Prostate gland (tissue), 2 donors: ENCODE measurements around the gene STX7. TPM values are rescaled to one million over a fixed set of nuclear protein-coding genes. Genes with fewer than 3 reads are reported as not detected.
"Not testable (repeated sequence)": the region's sequence is repeated elsewhere in the genome, so short reads cannot be mapped to it uniquely, and the experiment has no call there.

ENCODE experiments used
- DNase-seq: peaks from one replicate; pipeline ENCODE4 v3.0.0-alpha.2; 2019; ENCODE audit warnings: low spot score
- H3K27ac ChIP-seq, 2 donors: fragments of 200-600 bp; sonication (generic); 2 replicates each; pipeline ENCODE4 v1.5.1; 2017 to 2019
- H3K27me3 ChIP-seq: fragments of 200-600 bp; sonication (generic); replicated peaks from 2 replicates; pipeline ENCODE4 v1.5.1; 2019; ENCODE audit not compliant: insufficient read depth
- H3K36me3 ChIP-seq, 2 donors: fragments of 200-600 bp; sonication (generic); 1 replicate in 1 of 2; 2 replicates in 1 of 2; pipeline versions ENCODE4 v1.5.1 to v1.8.1; 2017 to 2019
- H3K4me1 ChIP-seq: fragments of 200-600 bp; sonication (generic); replicated peaks from 2 replicates; pipeline ENCODE4 v1.5.1; 2019
- H3K4me3 ChIP-seq, 2 donors: fragments of 200-600 bp; sonication (generic); 2 replicates each; pipeline ENCODE4 v1.5.1; 2017 to 2019
- H3K9me3 ChIP-seq: fragments of 200-600 bp; sonication (generic); 2 replicates; pipeline ENCODE4 v1.5.1; 2017
- CTCF ChIP-seq, 4 experiments: fragments of 200-600 bp in 2 of 4; fragments of 450-650 bp in 2 of 4; sonication (generic) in 2 of 4; IDR thresholded peaks; 1 replicate in 3 of 4; 2 replicates in 1 of 4; pipeline ENCODE4 v1.5.1; 2016 to 2019; ENCODE audit warnings: antibody characterized with exemption in 4 of 4, mild to moderate bottlenecking in 2 of 4, moderate library complexity in 2 of 4
- POLR2A ChIP-seq: fragments of 450-650 bp; IDR thresholded peaks from one replicate; pipeline ENCODE4 v1.6.1; 2016; ENCODE audit warnings: antibody characterized with exemption, mild to moderate bottlenecking
- POLR2AphosphoS5 ChIP-seq: sonication (generic); formaldehyde crosslinking; IDR thresholded peaks from one replicate; pipeline ENCODE4 v1.6.1; 2017; ENCODE audit warnings: antibody characterized with exemption
- WGBS: methylation state at CpG from one replicate; pipeline ENCODE4 v1.1.5; 2018; 5-methylcytosine and 5-hydroxymethylcytosine counted together
- intact Hi-C: fragments of 100-400 bp; cut with DNase I; formaldehyde crosslinking; loops from one replicate; pipeline ENCODE4 v1.14.2; 2022
- total RNA-seq, 2 donors: library from RNA; depleted of rRNA; stranded (reverse); fragments of >200 nt; gene quantifications; one replicate each; pipeline ENCODE4 v1.1.0, GENCODE V29; 2016

STX7 gene
- total RNA-seq, 2 donors from 2014 or later: 17.6 to 27.1 TPM

DNA sequence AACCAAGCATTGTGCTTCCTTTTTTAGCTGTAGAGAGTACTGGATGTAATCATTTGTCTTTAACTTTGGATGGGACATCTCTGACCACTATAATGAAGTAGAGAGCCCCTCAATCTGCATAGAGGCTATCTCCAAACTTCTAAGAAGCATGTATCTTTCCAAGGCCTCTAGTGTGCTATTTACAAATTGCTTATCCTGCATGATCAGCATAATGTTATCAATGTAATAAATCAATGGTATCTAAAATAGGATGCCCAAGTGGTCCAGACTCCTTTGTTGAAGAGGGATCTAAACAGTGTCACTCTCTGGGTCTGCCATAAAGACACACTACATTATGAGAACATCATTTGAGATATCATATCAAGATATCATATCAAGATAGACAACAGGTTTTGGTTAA lies 31.9 kb upstream of the STX7 start:
- Histone ChIP-seq H3K4me1 (no peaks in the 10 kb centered on the region), H3K4me3 (no peak overlapping the region), H3K27me3 (no peaks in the 10 kb centered on the region), H3K36me3 (no peaks in the 10 kb centered on the region), H3K27ac (no peak overlapping the region), H3K9me3 (no peaks in the 10 kb centered on the region)
- no peak for DNase-seq
- no peak for TF ChIP-seq POLR2A
- no peak for TF ChIP-seq POLR2AphosphoS5
- no peak for TF ChIP-seq CTCF (IDR thresholded peaks at IDR 0.05)
- intact Hi-C loops: no loop called here

- H3K36me3 ChIP-seq: no peaks in the 10 kb centered on the region
- WGBS: 81% methylated on average over 4 of the region's 4 CpGs
- intact Hi-C loops: loop anchor here (10.0 kb wide), 1 partner anchor 257 kb away; the partner anchor contains the start of gene SLC18B1
Measured at GRCh38 chr6:132537977-132538376, 25.1 kb upstream of the STX7 start, which contains the start of gene TAAR9. TSS of gene TAAR9 (plus strand) at chr6:132538277. CDS start at chr6:132538290, 13 bp downstream.

GRCh38 chr6:132537145-132537544 lies 24.2 kb upstream of the STX7 start:
- Histone ChIP-seq H3K4me3 (no peak overlapping the region), H3K9me3 (no peaks in the 10 kb centered on the region), H3K36me3 (no peaks in the 10 kb centered on the region), H3K4me1 (no peaks in the 10 kb centered on the region), H3K27me3 (no peaks in the 10 kb centered on the region), H3K27ac (no peak overlapping the region)
- 83% methylated on average over 3 of the region's 3 CpGs for WGBS
- intact Hi-C loops: loop anchor here (10.0 kb wide), 1 partner anchor 258 kb away; the partner anchor contains the start of gene SLC18B1
- TF ChIP-seq CTCF (IDR thresholded peaks at IDR 0.05) (no peak), POLR2AphosphoS5 (no peak), POLR2A (no peak)
- DNase-seq: no peak

More at GRCh38 chr6:132537977-132538376, 25.1 kb upstream of the STX7 start, which contains the start of gene TAAR9:
- TF ChIP-seq POLR2A (no peak), POLR2AphosphoS5 (no peak), CTCF (IDR thresholded peaks at IDR 0.05) (no peak)
- no peak for DNase-seq
- H3K4me1 ChIP-seq: no peaks in the 10 kb centered on the region
- no peaks in the 10 kb centered on the region for H3K27me3 ChIP-seq
- H3K27ac ChIP-seq: no peak within 1 kb of the TSS
- no peak within 1 kb of the TSS for H3K4me3 ChIP-seq
- H3K9me3 ChIP-seq: no peaks in the 10 kb centered on the region

GRCh38 chr6:132534546-132534945 lies 21.6 kb upstream of the STX7 start:
- not testable (repeated sequence) for H3K4me3 ChIP-seq, H3K27me3 ChIP-seq, H3K36me3 ChIP-seq, H3K27ac ChIP-seq, H3K9me3 ChIP-seq, DNase-seq, H3K4me1 ChIP-seq
- WGBS: 82% methylated on average over 2 of the region's 2 CpGs
- intact Hi-C loops: loop anchor here (10.0 kb wide), 1 partner anchor 260 kb away; the partner anchor contains the start of gene SLC18B1

DNA sequence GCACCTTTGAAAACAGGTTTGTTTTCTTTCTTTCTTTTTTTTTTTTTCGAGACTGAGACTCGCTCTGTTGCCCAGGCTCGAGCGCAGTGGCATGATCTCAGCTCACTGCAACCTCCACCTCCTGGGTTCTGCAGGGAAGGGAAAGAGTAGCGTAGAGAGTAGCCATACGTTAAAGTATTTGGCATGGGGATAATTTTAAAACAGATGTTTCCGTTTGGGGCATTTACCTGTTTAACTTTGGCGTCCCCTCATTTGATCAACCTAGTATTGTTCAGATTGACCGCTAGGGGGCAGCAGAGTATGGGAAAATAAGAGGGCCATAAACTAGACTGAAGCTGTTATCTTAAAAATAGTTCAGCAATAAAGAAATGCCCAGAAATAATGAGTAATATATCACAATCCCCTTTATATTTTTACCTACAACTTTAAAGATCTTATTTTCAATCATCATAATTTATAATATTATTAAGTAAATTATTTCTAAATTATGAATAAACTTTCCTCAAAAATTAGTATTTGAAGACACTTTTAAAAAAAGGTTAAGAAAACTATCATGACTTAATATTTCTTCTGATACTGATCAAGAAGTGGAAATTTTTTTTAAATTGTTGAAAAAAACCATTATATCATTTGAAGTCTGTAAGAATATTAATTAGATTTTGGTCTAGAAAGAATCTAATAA lies 17.5 kb upstream of the STX7 start:
- intact Hi-C loops: loop anchor here (10.0 kb wide), 1 partner anchor 264 kb away; the partner anchor contains the start of gene SLC18B1
- no peak overlapping the region for H3K4me3 ChIP-seq
- H3K27me3 ChIP-seq: no peaks in the 10 kb centered on the region
- no peak overlapping the region for H3K27ac ChIP-seq
- H3K9me3 ChIP-seq: no peaks in the 10 kb centered on the region
- WGBS: 8% methylated on average over 9 of the region's 9 CpGs
- DNase-seq: peak; percentile 34
- no peaks in the 10 kb centered on the region for H3K4me1 ChIP-seq
- TF ChIP-seq CTCF (IDR thresholded peaks at IDR 0.05) (peak; percentile 61 to 92 (median 70)), POLR2AphosphoS5 (no peak)
- no peaks in the 10 kb centered on the region for H3K36me3 ChIP-seq
